HL-60 (cell line): ENCODE results near the gene BCAN.

Source experiments
- POLR2AphosphoS5 ChIP-seq: IDR thresholded peaks from 2 replicates; pipeline ENCODE4 v1.6.1; 2012; ENCODE audit warnings: low read depth
- TF ChIP-seq, protein P1 (sequence below): IDR thresholded peaks from one replicate; pipeline ENCODE4 v1.5.1; 2011; ENCODE audit warnings: low read length, control low read depth, inconsistent platforms; ENCODE audit not compliant: insufficient read depth
- TF ChIP-seq, protein P2 (sequence below): IDR thresholded peaks from 2 replicates; pipeline ENCODE4 v1.6.1; 2012; ENCODE audit warnings: low read depth; ENCODE audit not compliant: insufficient replicate concordance

GRCh38 chr1:156642265-156643048 lies 540 bp downstream of the BCAN start:
- TF ChIP-seq, protein P1, sequence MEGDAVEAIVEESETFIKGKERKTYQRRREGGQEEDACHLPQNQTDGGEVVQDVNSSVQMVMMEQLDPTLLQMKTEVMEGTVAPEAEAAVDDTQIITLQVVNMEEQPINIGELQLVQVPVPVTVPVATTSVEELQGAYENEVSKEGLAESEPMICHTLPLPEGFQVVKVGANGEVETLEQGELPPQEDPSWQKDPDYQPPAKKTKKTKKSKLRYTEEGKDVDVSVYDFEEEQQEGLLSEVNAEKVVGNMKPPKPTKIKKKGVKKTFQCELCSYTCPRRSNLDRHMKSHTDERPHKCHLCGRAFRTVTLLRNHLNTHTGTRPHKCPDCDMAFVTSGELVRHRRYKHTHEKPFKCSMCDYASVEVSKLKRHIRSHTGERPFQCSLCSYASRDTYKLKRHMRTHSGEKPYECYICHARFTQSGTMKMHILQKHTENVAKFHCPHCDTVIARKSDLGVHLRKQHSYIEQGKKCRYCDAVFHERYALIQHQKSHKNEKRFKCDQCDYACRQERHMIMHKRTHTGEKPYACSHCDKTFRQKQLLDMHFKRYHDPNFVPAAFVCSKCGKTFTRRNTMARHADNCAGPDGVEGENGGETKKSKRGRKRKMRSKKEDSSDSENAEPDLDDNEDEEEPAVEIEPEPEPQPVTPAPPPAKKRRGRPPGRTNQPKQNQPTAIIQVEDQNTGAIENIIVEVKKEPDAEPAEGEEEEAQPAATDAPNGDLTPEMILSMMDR: no peak
- no peak for TF ChIP-seq POLR2AphosphoS5
- TF ChIP-seq, protein P2, sequence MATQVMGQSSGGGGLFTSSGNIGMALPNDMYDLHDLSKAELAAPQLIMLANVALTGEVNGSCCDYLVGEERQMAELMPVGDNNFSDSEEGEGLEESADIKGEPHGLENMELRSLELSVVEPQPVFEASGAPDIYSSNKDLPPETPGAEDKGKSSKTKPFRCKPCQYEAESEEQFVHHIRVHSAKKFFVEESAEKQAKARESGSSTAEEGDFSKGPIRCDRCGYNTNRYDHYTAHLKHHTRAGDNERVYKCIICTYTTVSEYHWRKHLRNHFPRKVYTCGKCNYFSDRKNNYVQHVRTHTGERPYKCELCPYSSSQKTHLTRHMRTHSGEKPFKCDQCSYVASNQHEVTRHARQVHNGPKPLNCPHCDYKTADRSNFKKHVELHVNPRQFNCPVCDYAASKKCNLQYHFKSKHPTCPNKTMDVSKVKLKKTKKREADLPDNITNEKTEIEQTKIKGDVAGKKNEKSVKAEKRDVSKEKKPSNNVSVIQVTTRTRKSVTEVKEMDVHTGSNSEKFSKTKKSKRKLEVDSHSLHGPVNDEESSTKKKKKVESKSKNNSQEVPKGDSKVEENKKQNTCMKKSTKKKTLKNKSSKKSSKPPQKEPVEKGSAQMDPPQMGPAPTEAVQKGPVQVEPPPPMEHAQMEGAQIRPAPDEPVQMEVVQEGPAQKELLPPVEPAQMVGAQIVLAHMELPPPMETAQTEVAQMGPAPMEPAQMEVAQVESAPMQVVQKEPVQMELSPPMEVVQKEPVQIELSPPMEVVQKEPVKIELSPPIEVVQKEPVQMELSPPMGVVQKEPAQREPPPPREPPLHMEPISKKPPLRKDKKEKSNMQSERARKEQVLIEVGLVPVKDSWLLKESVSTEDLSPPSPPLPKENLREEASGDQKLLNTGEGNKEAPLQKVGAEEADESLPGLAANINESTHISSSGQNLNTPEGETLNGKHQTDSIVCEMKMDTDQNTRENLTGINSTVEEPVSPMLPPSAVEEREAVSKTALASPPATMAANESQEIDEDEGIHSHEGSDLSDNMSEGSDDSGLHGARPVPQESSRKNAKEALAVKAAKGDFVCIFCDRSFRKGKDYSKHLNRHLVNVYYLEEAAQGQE: no peak
